HG03439 (cell line): ENCODE data around the gene SH3BP5L.

Experiments used
- ATAC-seq: cut with Tn5 transposase; IDR thresholded peaks from one replicate; pipeline ENCODE4 v1.9.1; 2021; ENCODE audit warnings: mild to moderate bottlenecking, moderate library complexity; ENCODE audit not compliant: unreplicated experiment

Gene SH3BP5L

GRCh38 chr1:248825909-248826760 lies at the start of gene SH3BP5L:
Gene SH3BP5L, minus strand, starts transcription at chr1:248825915. Its CDS starts 980 bp downstream, at chr1:248824935.
- ATAC-seq, result peak; percentile 91

GRCh38 chr1:248873993-248874533 lies 48.3 kb upstream of the SH3BP5L start:
- ATAC-seq, result peak; percentile 61

- ATAC-seq, result peak; percentile 80
These were observed 47.8 kb upstream of the SH3BP5L start for GRCh38 chr1:248873409-248873992.

- ATAC-seq, result peak; percentile 34
These were observed 47.2 kb upstream of the SH3BP5L start for GRCh38 chr1:248872752-248873408.

- no peak for ATAC-seq
These were observed 46.2 kb upstream of the SH3BP5L start for GRCh38 chr1:248871837-248872401.

GRCh38 chr1:248862998-248863881 lies 37.5 kb upstream of the SH3BP5L start:
- ATAC-seq, result peak; percentile 54

- ATAC-seq, result peak; percentile 5
These were observed 36.9 kb upstream of the SH3BP5L start for GRCh38 chr1:248862695-248862997.

GRCh38 chr1:248861616-248862015 lies 35.9 kb upstream of the SH3BP5L start:
- no peak for ATAC-seq

GRCh38 chr1:248860007-248860406 lies 34.3 kb upstream of the SH3BP5L start:
- ATAC-seq, result no peak

GRCh38 chr1:248858891-248859889 lies 33.5 kb upstream of the SH3BP5L start, which contains the start of gene ZNF692:
Gene ZNF692, minus strand, starts transcription at chr1:248859085. Its CDS starts 776 bp downstream, at chr1:248858309.
- ATAC-seq, result peak; percentile 80

GRCh38 chr1:248858096-248858890 lies 32.6 kb upstream of the SH3BP5L start:
- ATAC-seq, result peak; percentile 34

- peak; percentile 0 for ATAC-seq
These were observed 32.0 kb upstream of the SH3BP5L start for GRCh38 chr1:248857749-248858095.

GRCh38 chr1:248857201-248857600 lies 31.5 kb upstream of the SH3BP5L start:
- no peak for ATAC-seq

GRCh38 chr1:248856176-248856575 lies 30.5 kb upstream of the SH3BP5L start:
- no peak for ATAC-seq

- ATAC-seq, result no peak
These were observed 29.9 kb upstream of the SH3BP5L start for GRCh38 chr1:248855580-248855979.

GRCh38 chr1:248853663-248854375 lies 28.1 kb upstream of the SH3BP5L start:
- ATAC-seq, result no peak
